Measurements from ENCODE around the gene CNTNAP2. TPM values are rescaled to one million over a fixed set of nuclear protein-coding genes. Genes with fewer than 3 reads are reported as not detected.

The CNTNAP2 gene
- total and polyA plus RNA-seq, 9 of the 15 experiments (the other 6 are each of a cell fraction or from before 2014, with no cell fraction given), result 0.04 to 0.62 (median 0.09) TPM; not detected in 4

- no peak for TF ChIP-seq CHD4 (IDR thresholded peaks at IDR 0.05; ENCODE audit: insufficient read depth, insufficient replicate concordance, low read depth, low read length, poor library complexity, severe bottlenecking)
- no peak for TF ChIP-seq RFX7 (CRISPR knock-in tag; IDR thresholded peaks at IDR 0.05)
- no peak for TF ChIP-seq NEUROD1 (IDR thresholded peaks at IDR 0.05; ENCODE audit: borderline replicate concordance, low read depth, low read length, partially characterized antibody)
These were observed 1037.0 kb downstream of the CNTNAP2 start (continued) for GRCh38 chr7:147153571-147153970.

- intact Hi-C loops (cut with micrococcal nuclease), result no loop called here
- Histone ChIP-seq H3K9me3 (replicated peaks; ENCODE audit: control insufficient read depth, insufficient read depth, low read depth, low read length) (no peaks in the 10 kb centered on the region; the same call in 1 of the 2 replicates), H3K27me3 (ENCODE audit: control insufficient read depth in 2 of 2, insufficient read depth in 2 of 2, low read length in 2 of 2) (no peaks in the 10 kb centered on the region), H4K20me1 (replicated peaks; ENCODE audit: control insufficient read depth, insufficient read depth, low read length) (no peaks in the 10 kb centered on the region), H3K36me3 (ENCODE audit: control insufficient read depth, insufficient read depth, low read length) (no peaks in the 10 kb centered on the region), H3K9ac (ENCODE audit: insufficient read depth in 1 of 2, low read depth in 2 of 2, low read length in 2 of 2) (no peak overlapping the region), H3K27ac (ENCODE audit: extremely low read depth, low read depth, low read length) (no peak overlapping the region), H2AFZ (ENCODE audit: low read depth, low read length) (no peak overlapping the region), H3K4me3 (no peak overlapping the region), H3K79me2 (ENCODE audit: control insufficient read depth, insufficient read depth, low read length) (no peaks in the 10 kb centered on the region), H3K4me1 (replicated peaks in 1 of 2; ENCODE audit: control insufficient read depth in 2 of 2, insufficient read depth in 2 of 2, low read length in 2 of 2) (no peaks in the 10 kb centered on the region), H3K4me2 (ENCODE audit: insufficient read depth, low read length) (no peak overlapping the region), H3K9me1 (ENCODE audit: control insufficient read depth, insufficient read depth, low read length) (no peaks in the 10 kb centered on the region)
- DNase-seq (ENCODE audit: extremely low read depth in 1 of 4, low spot score in 3 of 4), result no peak
- FAIRE-seq, result no peak
- ATAC-seq, result no peak
- in situ Hi-C loops (cut with MboI), result no loop called here
- ChIA-PET CTCF (ENCODE audit: low intra/inter-chr PET ratio) (no interaction called here), POLR2A (no interaction called here)
- no TSS peak for BruUV-seq (replicated peaks)
- WGBS (ENCODE audit: insufficient coverage, low coverage, missing lambda C conversion rate), result 0% methylated on average over 1 of the region's 1 CpG
- TF ChIP-seq E4F1 (CRISPR knock-in tag; IDR thresholded peaks at IDR 0.05; ENCODE audit: borderline replicate concordance) (no peak), RBM22 (IDR thresholded peaks at IDR 0.05; ENCODE audit: low read depth, low read length, poor library complexity, severe bottlenecking) (no peak), MAFK (IDR thresholded peaks at IDR 0.05; ENCODE audit: low read length) (peak; percentile 93), DNMT1 (IDR thresholded peaks at IDR 0.05) (no peak), MAFF (IDR thresholded peaks at IDR 0.05; ENCODE audit: low read length) (peak; percentile 86), ZNF398 (CRISPR knock-in tag; IDR thresholded peaks at IDR 0.05) (no peak), ETS2 (tag; IDR thresholded peaks at IDR 0.05; ENCODE audit: borderline replicate concordance, poor library complexity, severe bottlenecking) (no peak), FOXP1 (CRISPR knock-in tag; IDR thresholded peaks at IDR 0.05) (no peak), ZBTB49 (CRISPR knock-in tag; IDR thresholded peaks at IDR 0.05; ENCODE audit: borderline replicate concordance) (no peak), MAFG (tag; conservative IDR thresholded peaks at IDR 0.05) (peak; percentile 84), ZNF316 (IDR thresholded peaks at IDR 0.05) (peak; percentile 85)
These were observed 1044.8 kb downstream of the CNTNAP2 start for GRCh38 chr7:147161405-147161804.
